ENCODE results near the gene SBK3. TPM values are rescaled to one million over a fixed set of nuclear protein-coding genes. Genes with fewer than 3 reads are reported as not detected.

The SBK3 gene
- polyA plus RNA-seq, 1 experiment: not detected

GRCh38 chr19:55519451-55520311 lies 25.7 kb downstream of the SBK3 start:
- ChIA-PET CTCF (interaction anchor here (1.2 kb wide), 1 partner anchor 87 kb away, joined by 6 read pairs; no protein-coding TSS in a partner anchor), POLR2A (interaction anchor here (0.6 to 1.2 kb wide), 4 partner anchors 9 to 105 kb away, joined by 4 to 6 read pairs (median 4); partner anchors contain the start of genes FIZ1, ZNF524, ZNF784 and ZNF865)
- DNase-seq (ENCODE audit: low read depth, low spot score): peak; percentile 71
- no peak for TF ChIP-seq CTCF (IDR thresholded peaks at IDR 0.05; ENCODE audit: low read depth, low read length)
- Histone ChIP-seq H3K4me3 (ENCODE audit: low read depth, low read length) (no peak overlapping the region), H3K27me3 (ENCODE audit: control insufficient read depth, insufficient read depth, low read length) (no peaks in the 10 kb centered on the region), H3K9me3 (ENCODE audit: control insufficient read depth, insufficient read depth, low read length) (no peaks in the 10 kb centered on the region), H3K27ac (ENCODE audit: low read depth, low read length) (peak overlapping the region; percentile 68)

- CTCF ChIA-PET: interaction anchor here (0.6 to 2.2 kb wide), 13 partner anchors 9 to 137 kb away, joined by 3 to 33 read pairs (median 5); partner anchors contain the start of genes ZNF784 and ZNF865
- Histone ChIP-seq H3K27ac (ENCODE audit: low read depth, low read length) (no peak overlapping the region), H3K4me3 (ENCODE audit: low read depth, low read length) (peak overlapping the region; percentile 44), H3K9me3 (ENCODE audit: control insufficient read depth, insufficient read depth, low read length) (no peaks in the 10 kb centered on the region), H3K27me3 (ENCODE audit: control insufficient read depth, insufficient read depth, low read length) (no peaks in the 10 kb centered on the region)
- peak; percentile 86 for DNase-seq (ENCODE audit: low read depth, low spot score)
- POLR2A ChIA-PET: interaction anchor here (0.6 to 0.7 kb wide), 2 partner anchors 78 to 83 kb away, joined by 3 to 5 read pairs; partner anchors contain the start of gene FIZ1
- TF ChIP-seq CTCF (IDR thresholded peaks at IDR 0.05; ENCODE audit: low read depth, low read length): peak; percentile 90
These were observed 28.3 kb downstream of the SBK3 start for GRCh38 chr19:55516878-55517620.

- Histone ChIP-seq H3K27me3 (ENCODE audit: control insufficient read depth, insufficient read depth, low read length) (no peaks in the 10 kb centered on the region), H3K9me3 (ENCODE audit: control insufficient read depth, insufficient read depth, low read length) (peaks cover 5% of the 10 kb centered on the region; the same call in 1 of the 2 replicates), H3K27ac (ENCODE audit: low read depth, low read length) (no peak overlapping the region), H3K4me3 (ENCODE audit: low read depth, low read length) (no peak overlapping the region)
- TF ChIP-seq CTCF (IDR thresholded peaks at IDR 0.05; ENCODE audit: low read depth, low read length): no peak
- DNase-seq (ENCODE audit: low read depth, low spot score): no peak
- ChIA-PET CTCF (interaction anchor here (1.0 to 2.6 kb wide), 3 partner anchors 41 to 124 kb away, joined by 4 to 26 read pairs (median 11); partner anchors contain the start of gene ZNF865), POLR2A (interaction anchor here (0.7 kb wide), 1 partner anchor 100 kb away, joined by 3 read pairs; the partner anchor contains the start of gene UBE2S)
These were observed 37.2 kb downstream of the SBK3 start for GRCh38 chr19:55508120-55508519.

GRCh38 chr19:55504981-55505380 lies 40.4 kb downstream of the SBK3 start:
- Histone ChIP-seq H3K9me3 (ENCODE audit: control insufficient read depth, insufficient read depth, low read length) (peaks cover 7% of the 10 kb centered on the region; the same call in 1 of the 2 replicates), H3K27ac (ENCODE audit: low read depth, low read length) (no peak overlapping the region), H3K27me3 (ENCODE audit: control insufficient read depth, insufficient read depth, low read length) (no peaks in the 10 kb centered on the region), H3K4me3 (ENCODE audit: low read depth, low read length) (no peak overlapping the region)
- no peak for TF ChIP-seq CTCF (IDR thresholded peaks at IDR 0.05; ENCODE audit: low read depth, low read length)
- POLR2A ChIA-PET: interaction anchor here (0.6 kb wide), 1 partner anchor 126 kb away, joined by 5 read pairs; no protein-coding TSS in a partner anchor
- CTCF ChIA-PET: interaction anchor here (0.7 to 2.9 kb wide), 21 partner anchors 9 to 371 kb away, joined by 3 to 144 read pairs (median 10); partner anchors contain the start of genes FIZ1, NAT14, SSC5D and ZNF524
- no peak for DNase-seq (ENCODE audit: low read depth, low spot score)

Measured in AG04450 (cell line).